SK-N-SH (cell line): ENCODE measurements around the gene APLP1. TPM values are rescaled to one million over a fixed set of nuclear protein-coding genes. Genes with fewer than 3 reads are reported as not detected.

Source experiments
- CTCF ChIA-PET: fragments of 300-600, 350-600 bp; formaldehyde crosslinking; extraction: SDS; loops from one replicate; lab custom pipeline; 2021; lab: Yijun Ruan, JAX
- POLR2A ChIA-PET: fragments of 350-600 bp; sonication (Branson Sonifier 250); formaldehyde crosslinking; extraction: SDS; loops from one replicate; lab custom pipeline; 2020; ENCODE audit warnings: antibody characterized with exemption, inconsistent platforms; lab: Yijun Ruan, JAX
- DNase-seq: peaks from one replicate; pipeline ENCODE4 v3.0.0; 2012
- H2AFZ ChIP-seq: fragments of 200-600 bp; sonication (generic); 2 replicates; pipeline ENCODE4 v1.8.1; 2016; ENCODE audit warnings: antibody characterized with exemption, mild to moderate bottlenecking, low read depth
- H3F3A ChIP-seq: fragments of 200-600 bp; sonication (generic); replicated peaks from 2 replicates; pipeline ENCODE3; 2016; ENCODE audit warnings: antibody characterized with exemption, mild to moderate bottlenecking; ENCODE audit not compliant: insufficient read depth
- H3K27ac ChIP-seq, 2 experiments: fragments of 200-500 bp in 1 of 2; fragments of 200-600 bp in 1 of 2; sonication (Bioruptor generic) in 1 of 2; sonication (generic), shearing (Covaris generic) in 1 of 2; 2 replicates each; pipeline versions ENCODE4 v1.5.1 to v1.6.1; 2014 to 2016; ENCODE audit warnings: low read depth in 2 of 2, inconsistent platforms in 1 of 2, low read length in 1 of 2, mild to moderate bottlenecking in 1 of 2, mixed read lengths in 1 of 2
- H3K27me3 ChIP-seq: fragments of 200-600 bp; sonication (generic), shearing (Covaris generic); 2 replicates; pipeline ENCODE4 v1.6.1; 2016; ENCODE audit warnings: mixed run types; ENCODE audit not compliant: insufficient read depth
- H3K36me3 ChIP-seq, 2 experiments: fragments of 200-500 bp in 1 of 2; fragments of 200-600 bp in 1 of 2; sonication (Bioruptor generic) in 1 of 2; sonication (generic) in 1 of 2; replicated peaks in 1 of 2; 2 replicates each; pipeline versions ENCODE3 to v1.5.1; 2014 to 2016; ENCODE audit warnings: low read length in 1 of 2, mild to moderate bottlenecking in 1 of 2; ENCODE audit not compliant: insufficient read depth in 2 of 2, control insufficient read depth in 1 of 2
- H3K4me1 ChIP-seq, 2 experiments: fragments of 200-500 bp in 1 of 2; fragments of 200-600 bp in 1 of 2; sonication (Bioruptor generic) in 1 of 2; sonication (generic), shearing (Covaris generic) in 1 of 2; 2 replicates each; pipeline versions ENCODE4 v1.5.1 to v1.6.1; 2014 to 2016; ENCODE audit warnings: low read depth in 1 of 2, low read length in 1 of 2, mixed run types in 1 of 2; ENCODE audit not compliant: insufficient read depth in 2 of 2, control insufficient read depth in 1 of 2
- H3K4me2 ChIP-seq: fragments of 200-600 bp; sonication (generic), shearing (Covaris generic); 2 replicates; pipeline ENCODE4 v1.6.1; 2017; ENCODE audit warnings: mixed run types
- H3K4me3 ChIP-seq, 2 experiments: fragments of 200-500 bp in 1 of 2; fragments of 200-600 bp in 1 of 2; sonication (Bioruptor generic) in 1 of 2; sonication (generic), shearing (Covaris generic) in 1 of 2; 2 replicates each; pipeline versions ENCODE4 v1.5.1 to v1.8.1; 2014 to 2016; ENCODE audit warnings: low read depth in 2 of 2, inconsistent platforms in 1 of 2, low read length in 1 of 2, mild to moderate bottlenecking in 1 of 2, mixed read lengths in 1 of 2, moderate library complexity in 1 of 2
- H3K79me2 ChIP-seq: fragments of 200-600 bp; sonication (generic); 2 replicates; pipeline ENCODE4 v1.8.1; 2017; ENCODE audit warnings: mild to moderate bottlenecking; ENCODE audit not compliant: insufficient read depth
- H3K9ac ChIP-seq: fragments of 200-600 bp; sonication (generic); 2 replicates; pipeline ENCODE4 v1.6.1; 2017; ENCODE audit warnings: mixed run types
- H3K9me2 ChIP-seq: fragments of 200-600 bp; sonication (generic); 2 replicates; pipeline ENCODE4 v1.6.1; 2017; ENCODE audit warnings: mixed run types
- H3K9me3 ChIP-seq: fragments of 200-600 bp; sonication (generic); 2 replicates; pipeline ENCODE4 v1.6.1; 2017; ENCODE audit warnings: mixed run types, mild to moderate bottlenecking, moderate library complexity
- H4K20me1 ChIP-seq: fragments of 200-600 bp; sonication (generic); 2 replicates; pipeline ENCODE4 v1.6.1; 2017; ENCODE audit warnings: mild to moderate bottlenecking, mixed run types; ENCODE audit not compliant: insufficient read depth
- CHD2 ChIP-seq: fragments of 150-350 bp; IDR thresholded peaks from 2 replicates; pipeline ENCODE4 v1.6.1; 2018; ENCODE audit warnings: low read length; ENCODE audit not compliant: partially characterized antibody
- EZH2phosphoT487 ChIP-seq: fragments of 200-600 bp; sonication (generic); IDR thresholded peaks from 2 replicates; pipeline ENCODE4 v1.6.1; 2017; ENCODE audit warnings: low read depth, mixed run types, mild to moderate bottlenecking, antibody characterized with exemption, moderate library complexity, borderline replicate concordance
- FOSL2 ChIP-seq: IDR thresholded peaks from 2 replicates; pipeline ENCODE4 v1.4.0; 2012; ENCODE audit warnings: low read depth, mild to moderate bottlenecking, moderate library complexity, borderline replicate concordance
- FOXM1 ChIP-seq: IDR thresholded peaks from 2 replicates; pipeline ENCODE4 v1.4.0; 2012; ENCODE audit warnings: low read depth, mild to moderate bottlenecking
- GATA2 ChIP-seq: sonication (generic); formaldehyde crosslinking; IDR thresholded peaks from 2 replicates; pipeline ENCODE4 v1.5.0; 2020; ENCODE audit warnings: mild to moderate bottlenecking, missing genetic modification reagents
- JUND ChIP-seq: IDR thresholded peaks from 2 replicates; pipeline ENCODE4 v1.4.0; 2012
- MEF2A ChIP-seq: IDR thresholded peaks from 2 replicates; pipeline ENCODE4 v1.4.0; 2012; ENCODE audit warnings: low read depth, borderline replicate concordance
- MXI1 ChIP-seq: IDR thresholded peaks from 2 replicates; pipeline ENCODE4 v1.6.1; 2012; ENCODE audit warnings: mild to moderate bottlenecking, low read depth, low read length, improper control_type of control experiment
- NFIC ChIP-seq: IDR thresholded peaks from 2 replicates; pipeline ENCODE4 v1.4.0; 2012; ENCODE audit warnings: borderline replicate concordance
- RCOR1 ChIP-seq: fragments of 150-350 bp; IDR thresholded peaks from 2 replicates; pipeline ENCODE4 v1.6.1; 2017; ENCODE audit warnings: antibody characterized with exemption, low read length
- RFX5 ChIP-seq: IDR thresholded peaks from 2 replicates; pipeline ENCODE4 v1.6.1; 2012; ENCODE audit warnings: mild to moderate bottlenecking, improper control_type of control experiment, low read length
- TAF1 ChIP-seq: IDR thresholded peaks from 2 replicates; pipeline ENCODE4 v1.6.1; 2012; ENCODE audit warnings: low read depth, mild to moderate bottlenecking, low read length, moderate library complexity, borderline replicate concordance
- TCF12 ChIP-seq: IDR thresholded peaks from 2 replicates; pipeline ENCODE4 v1.4.0; 2012
- YY1 ChIP-seq: IDR thresholded peaks from 2 replicates; pipeline ENCODE4 v1.4.0; 2012; ENCODE audit warnings: low read depth, mild to moderate bottlenecking
- WGBS: methylation state at CpG from one replicate; pipeline ENCODE4 v1.1.6; 2017; ENCODE audit warnings: low lambda C conversion rate; 5-methylcytosine and 5-hydroxymethylcytosine counted together
- polyA plus RNA-seq, 3 experiments: library from polyadenylated mRNA; depleted of rRNA; stranded (reverse); fragments of >200 nt; gene quantifications; 2 replicates each; pipeline ENCODE4 v1.2.3, GENCODE V29; 2012
- TF ChIP-seq, protein P1 (sequence below): IDR thresholded peaks from 2 replicates; pipeline ENCODE4 v1.4.0; 2012; ENCODE audit warnings: low read depth, borderline replicate concordance
- TF ChIP-seq, protein P2 (sequence below): fragments of 150-350 bp; IDR thresholded peaks from 2 replicates; pipeline ENCODE4 v1.6.1; 2016; ENCODE audit warnings: mild to moderate bottlenecking, low read depth, low read length
- TF ChIP-seq, protein P3 (sequence below): IDR thresholded peaks from 2 replicates; pipeline ENCODE4 v1.6.1; 2012; ENCODE audit warnings: mild to moderate bottlenecking, low read depth, low read length, moderate library complexity

Gene APLP1
- polyA plus RNA-seq, 1 of the 3 experiments (the other 2 are of a cell fraction) = 66.7 TPM

DNA sequence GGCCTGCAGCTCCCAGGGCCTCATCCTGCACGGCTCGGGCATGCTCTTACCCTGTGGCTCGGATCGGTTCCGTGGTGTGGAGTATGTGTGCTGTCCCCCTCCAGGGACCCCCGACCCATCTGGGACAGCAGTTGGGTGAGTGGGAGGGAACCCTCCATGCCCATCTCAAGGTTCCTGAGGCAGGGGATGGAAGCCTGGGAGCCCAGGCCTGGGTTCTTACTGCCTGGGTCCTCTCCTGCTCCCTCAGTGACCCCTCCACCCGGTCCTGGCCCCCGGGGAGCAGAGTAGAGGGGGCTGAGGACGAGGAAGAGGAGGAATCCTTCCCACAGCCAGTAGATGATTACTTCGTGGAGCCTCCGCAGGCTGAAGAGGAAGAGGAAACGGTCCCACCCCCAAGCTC lies 3.2 kb downstream of the APLP1 start (continued):
- no peak for TF ChIP-seq GATA2 (CRISPR knock-in tag)
- no peak for TF ChIP-seq FOSL2
- no peak for TF ChIP-seq MXI1
- no peak for TF ChIP-seq TAF1
- TF ChIP-seq YY1 = no peak
- TF ChIP-seq RFX5 = no peak
- TF ChIP-seq MEF2A = no peak
- no peak for TF ChIP-seq FOXM1
- no peak for TF ChIP-seq CHD2
- TF ChIP-seq, protein P1, sequence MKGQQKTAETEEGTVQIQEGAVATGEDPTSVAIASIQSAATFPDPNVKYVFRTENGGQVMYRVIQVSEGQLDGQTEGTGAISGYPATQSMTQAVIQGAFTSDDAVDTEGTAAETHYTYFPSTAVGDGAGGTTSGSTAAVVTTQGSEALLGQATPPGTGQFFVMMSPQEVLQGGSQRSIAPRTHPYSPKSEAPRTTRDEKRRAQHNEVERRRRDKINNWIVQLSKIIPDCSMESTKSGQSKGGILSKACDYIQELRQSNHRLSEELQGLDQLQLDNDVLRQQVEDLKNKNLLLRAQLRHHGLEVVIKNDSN = no peak
- TF ChIP-seq, protein P2, sequence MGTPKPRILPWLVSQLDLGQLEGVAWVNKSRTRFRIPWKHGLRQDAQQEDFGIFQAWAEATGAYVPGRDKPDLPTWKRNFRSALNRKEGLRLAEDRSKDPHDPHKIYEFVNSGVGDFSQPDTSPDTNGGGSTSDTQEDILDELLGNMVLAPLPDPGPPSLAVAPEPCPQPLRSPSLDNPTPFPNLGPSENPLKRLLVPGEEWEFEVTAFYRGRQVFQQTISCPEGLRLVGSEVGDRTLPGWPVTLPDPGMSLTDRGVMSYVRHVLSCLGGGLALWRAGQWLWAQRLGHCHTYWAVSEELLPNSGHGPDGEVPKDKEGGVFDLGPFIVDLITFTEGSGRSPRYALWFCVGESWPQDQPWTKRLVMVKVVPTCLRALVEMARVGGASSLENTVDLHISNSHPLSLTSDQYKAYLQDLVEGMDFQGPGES = no peak

DNA sequence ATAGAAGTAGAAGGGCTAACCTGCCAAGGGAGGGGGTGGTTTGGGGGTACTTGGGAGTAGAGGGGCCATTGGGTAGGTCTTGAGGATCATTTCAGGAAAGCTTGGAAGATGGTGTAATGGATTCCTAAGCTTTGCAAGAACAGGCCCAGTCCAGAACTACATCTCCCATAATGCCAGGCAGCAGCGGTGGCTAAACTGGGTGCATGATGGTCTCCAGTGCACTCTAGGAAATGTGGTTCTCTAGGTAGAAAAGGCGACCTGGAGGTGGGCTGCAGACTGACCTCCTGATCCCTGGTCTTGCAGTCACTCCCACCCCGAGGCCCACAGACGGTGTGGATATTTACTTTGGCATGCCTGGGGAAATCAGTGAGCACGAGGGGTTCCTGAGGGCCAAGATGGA lies 3.8 kb downstream of the APLP1 start:
- no peaks in the 10 kb centered on the region for H3K9me2 ChIP-seq
- no peak overlapping the region for H3K4me2 ChIP-seq
- peaks cover 7 to 11% of the 10 kb centered on the region in 2 experiments; a peak in 2 of 4 replicates for H3K4me1 ChIP-seq
- H3K27ac ChIP-seq = no peak overlapping the region
- H3K27me3 ChIP-seq = no peaks in the 10 kb centered on the region
- no peaks in the 10 kb centered on the region for H3F3A ChIP-seq
- H2AFZ ChIP-seq = no peak overlapping the region
- no peak overlapping the region for H3K4me3 ChIP-seq
- H3K9me3 ChIP-seq = no peaks in the 10 kb centered on the region
- no peaks in the 10 kb centered on the region for H3K79me2 ChIP-seq
- no peak for DNase-seq
- POLR2A ChIA-PET = no interaction called here
- H3K9ac ChIP-seq = no peak overlapping the region
- TF ChIP-seq FOXM1 (no peak), TCF12 (no peak), EZH2phosphoT487 (no peak), CHD2 (no peak), RCOR1 (no peak), FOSL2 (no peak), JUND (no peak), MXI1 (no peak), NFIC (no peak), TAF1 (no peak)
- TF ChIP-seq, protein P1 = no peak
- TF ChIP-seq, protein P3, sequence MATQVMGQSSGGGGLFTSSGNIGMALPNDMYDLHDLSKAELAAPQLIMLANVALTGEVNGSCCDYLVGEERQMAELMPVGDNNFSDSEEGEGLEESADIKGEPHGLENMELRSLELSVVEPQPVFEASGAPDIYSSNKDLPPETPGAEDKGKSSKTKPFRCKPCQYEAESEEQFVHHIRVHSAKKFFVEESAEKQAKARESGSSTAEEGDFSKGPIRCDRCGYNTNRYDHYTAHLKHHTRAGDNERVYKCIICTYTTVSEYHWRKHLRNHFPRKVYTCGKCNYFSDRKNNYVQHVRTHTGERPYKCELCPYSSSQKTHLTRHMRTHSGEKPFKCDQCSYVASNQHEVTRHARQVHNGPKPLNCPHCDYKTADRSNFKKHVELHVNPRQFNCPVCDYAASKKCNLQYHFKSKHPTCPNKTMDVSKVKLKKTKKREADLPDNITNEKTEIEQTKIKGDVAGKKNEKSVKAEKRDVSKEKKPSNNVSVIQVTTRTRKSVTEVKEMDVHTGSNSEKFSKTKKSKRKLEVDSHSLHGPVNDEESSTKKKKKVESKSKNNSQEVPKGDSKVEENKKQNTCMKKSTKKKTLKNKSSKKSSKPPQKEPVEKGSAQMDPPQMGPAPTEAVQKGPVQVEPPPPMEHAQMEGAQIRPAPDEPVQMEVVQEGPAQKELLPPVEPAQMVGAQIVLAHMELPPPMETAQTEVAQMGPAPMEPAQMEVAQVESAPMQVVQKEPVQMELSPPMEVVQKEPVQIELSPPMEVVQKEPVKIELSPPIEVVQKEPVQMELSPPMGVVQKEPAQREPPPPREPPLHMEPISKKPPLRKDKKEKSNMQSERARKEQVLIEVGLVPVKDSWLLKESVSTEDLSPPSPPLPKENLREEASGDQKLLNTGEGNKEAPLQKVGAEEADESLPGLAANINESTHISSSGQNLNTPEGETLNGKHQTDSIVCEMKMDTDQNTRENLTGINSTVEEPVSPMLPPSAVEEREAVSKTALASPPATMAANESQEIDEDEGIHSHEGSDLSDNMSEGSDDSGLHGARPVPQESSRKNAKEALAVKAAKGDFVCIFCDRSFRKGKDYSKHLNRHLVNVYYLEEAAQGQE = no peak
- 74% methylated on average over 5 of the region's 5 CpGs for WGBS
- H4K20me1 ChIP-seq = no peaks in the 10 kb centered on the region
- CTCF ChIA-PET = interaction anchor here (1.0 kb wide), 1 partner anchor 9 kb away, joined by 4 read pairs; no protein-coding TSS in a partner anchor
- peaks cover 0 to 3% of the 10 kb centered on the region in 2 experiments for H3K36me3 ChIP-seq
